H9 (cell line): ENCODE measurements around the gene EVX2. TPM values are rescaled to one million over a fixed set of nuclear protein-coding genes. Genes with fewer than 3 reads are reported as not detected.

Source experiments
- DNase-seq: peaks from one replicate; pipeline ENCODE4 v3.0.0-alpha.2; 2017
- H2AFZ ChIP-seq: one replicate; pipeline ENCODE4 v1.6.1; 2013; ENCODE audit warnings: mild to moderate bottlenecking, low read length, control low read depth, moderate library complexity
- H2AK5ac ChIP-seq: 2 replicates; pipeline ENCODE4 v1.6.1; 2013; ENCODE audit warnings: low read length, control low read depth, mixed read lengths; ENCODE audit not compliant: insufficient read length
- H2BK120ac ChIP-seq: one replicate; pipeline ENCODE4 v1.6.1; 2013; ENCODE audit warnings: low read depth, mild to moderate bottlenecking, low read length, control low read depth, inconsistent platforms; ENCODE audit not compliant: poor library complexity, severe bottlenecking
- H2BK12ac ChIP-seq: 2 replicates; pipeline ENCODE4 v1.6.1; 2013; ENCODE audit warnings: low read length, control low read depth, mixed read lengths, low read depth; ENCODE audit not compliant: insufficient read length
- H2BK15ac ChIP-seq: 2 replicates; pipeline ENCODE4 v1.6.1; 2013; ENCODE audit warnings: low read depth, low read length, control low read depth
- H2BK20ac ChIP-seq: one replicate; pipeline ENCODE4 v1.6.1; 2013; ENCODE audit warnings: low read depth, mild to moderate bottlenecking, low read length, control low read depth, inconsistent platforms; ENCODE audit not compliant: poor library complexity, severe bottlenecking
- H2BK5ac ChIP-seq: 2 replicates; pipeline ENCODE4 v1.6.1; 2013; ENCODE audit warnings: low read length, control low read depth, mixed read lengths; ENCODE audit not compliant: insufficient read length
- H3K14ac ChIP-seq: 2 replicates; pipeline ENCODE4 v1.6.1; 2013; ENCODE audit warnings: low read length, control low read depth; ENCODE audit not compliant: insufficient read depth
- H3K18ac ChIP-seq: 2 replicates; pipeline ENCODE4 v1.6.1; 2013; ENCODE audit warnings: low read depth, mild to moderate bottlenecking, mixed read lengths, low read length, control low read depth; ENCODE audit not compliant: insufficient read length
- H3K23ac ChIP-seq: 2 replicates; pipeline ENCODE4 v1.6.1; 2013; ENCODE audit warnings: low read length, control low read depth, mixed read lengths, low read depth; ENCODE audit not compliant: insufficient read length
- H3K23me2 ChIP-seq: 2 replicates; pipeline ENCODE4 v1.6.1; 2013; ENCODE audit warnings: low read depth, mild to moderate bottlenecking, mixed read lengths, low read length, control low read depth; ENCODE audit not compliant: insufficient read length, poor library complexity, severe bottlenecking
- H3K27ac ChIP-seq: 2 replicates; pipeline ENCODE4 v1.5.1; 2013; ENCODE audit warnings: low read length, control low read depth, mixed read lengths, low read depth; ENCODE audit not compliant: insufficient read length
- H3K27me3 ChIP-seq: 2 replicates; pipeline ENCODE4 v1.6.1; 2013; ENCODE audit warnings: low read length, control low read depth, inconsistent platforms; ENCODE audit not compliant: insufficient read depth
- H3K4ac ChIP-seq: 2 replicates; pipeline ENCODE4 v1.6.1; 2013; ENCODE audit warnings: low read depth, mild to moderate bottlenecking, control low read depth, inconsistent platforms, low read length, moderate library complexity
- H3K4me1 ChIP-seq: 2 replicates; pipeline ENCODE4 v1.6.1; 2013; ENCODE audit warnings: low read length, control low read depth, inconsistent platforms; ENCODE audit not compliant: insufficient read depth
- H3K4me2 ChIP-seq: 2 replicates; pipeline ENCODE4 v1.6.1; 2013; ENCODE audit warnings: low read length, control low read depth, mixed read lengths; ENCODE audit not compliant: insufficient read length, insufficient read depth
- H3K56ac ChIP-seq: 2 replicates; pipeline ENCODE4 v1.6.1; 2013; ENCODE audit warnings: low read depth, mild to moderate bottlenecking, mixed read lengths, low read length, control low read depth; ENCODE audit not compliant: insufficient read length
- H3K79me1 ChIP-seq: 2 replicates; pipeline ENCODE4 v1.6.1; 2013; ENCODE audit warnings: low read depth, mild to moderate bottlenecking, moderate library complexity, low read length, control low read depth, inconsistent platforms; ENCODE audit not compliant: insufficient read depth, poor library complexity, severe bottlenecking
- H3K79me2 ChIP-seq: 2 replicates; pipeline ENCODE4 v1.6.1; 2013; ENCODE audit warnings: low read length, control low read depth, inconsistent platforms; ENCODE audit not compliant: insufficient read depth
- H3K9ac ChIP-seq: 2 replicates; pipeline ENCODE4 v1.6.1; 2013; ENCODE audit warnings: low read length, control low read depth, mixed read lengths; ENCODE audit not compliant: insufficient read length; ENCODE audit errors: extremely low read depth
- H3K9me3 ChIP-seq: one replicate; pipeline ENCODE4 v1.6.1; 2013; ENCODE audit warnings: low read depth, low read length, inconsistent platforms; ENCODE audit not compliant: control insufficient read depth
- H3T11ph ChIP-seq: one replicate; pipeline ENCODE4 v1.6.1; 2013; ENCODE audit warnings: mild to moderate bottlenecking, low read length, control low read depth, inconsistent platforms
- H4K20me1 ChIP-seq: one replicate; pipeline ENCODE4 v1.6.1; 2013; ENCODE audit not compliant: control insufficient read depth, insufficient read length, insufficient read depth
- H4K5ac ChIP-seq: 2 replicates; pipeline ENCODE4 v1.6.1; 2013; ENCODE audit warnings: low read depth, mild to moderate bottlenecking, mixed read lengths, low read length, control low read depth; ENCODE audit not compliant: insufficient read length
- H4K8ac ChIP-seq: replicated peaks from 2 replicates; pipeline ENCODE4 v1.6.1; 2013; ENCODE audit warnings: low read length, control low read depth, mixed read lengths, low read depth; ENCODE audit not compliant: insufficient read length
- H4K91ac ChIP-seq: 2 replicates; pipeline ENCODE4 v1.6.1; 2013; ENCODE audit warnings: low read depth, mild to moderate bottlenecking, moderate library complexity, mixed read lengths, low read length, control low read depth; ENCODE audit not compliant: insufficient read length
- H3K27ac Mint-ChIP-seq, 3 experiments: 2 replicates in 2 of 3; 3 replicates in 1 of 3; pipeline ENCODE4 v1.8.0; 2020 to 2021; ENCODE audit warnings: mixed read lengths in 3 of 3, mild to moderate bottlenecking in 1 of 3, moderate library complexity in 1 of 3
- H3K27me3 Mint-ChIP-seq: 2 replicates; pipeline ENCODE4 v1.8.0; 2021; ENCODE audit warnings: low read depth, mild to moderate bottlenecking, moderate library complexity, mixed read lengths
- H3K36me3 Mint-ChIP-seq, 3 experiments: 2 replicates in 2 of 3; 3 replicates in 1 of 3; pipeline ENCODE4 v1.8.0; 2020 to 2021; ENCODE audit warnings: low read depth in 3 of 3, mixed read lengths in 3 of 3; ENCODE audit not compliant: insufficient read depth in 1 of 3
- H3K4me1 Mint-ChIP-seq, 2 experiments: 2 replicates each; pipeline ENCODE4 v1.8.0; 2020; ENCODE audit warnings: mixed read lengths in 2 of 2
- H3K4me3 Mint-ChIP-seq, 2 experiments: 2 replicates in 1 of 2; 3 replicates in 1 of 2; pipeline ENCODE4 v1.8.0; 2020 to 2021; ENCODE audit warnings: mild to moderate bottlenecking in 2 of 2, mixed read lengths in 2 of 2, moderate library complexity in 1 of 2
- H3K9me3 Mint-ChIP-seq, 2 experiments: 2 replicates in 1 of 2; 3 replicates in 1 of 2; pipeline ENCODE4 v1.8.0; 2020; ENCODE audit warnings: mild to moderate bottlenecking in 2 of 2, mixed read lengths in 2 of 2, moderate library complexity in 1 of 2
- WGBS: extraction: QIAGEN DNeasy Blood & Tissue Kit; methylation state at CpG from one replicate; pipeline ENCODE4 v1.1.7; 2013; ENCODE audit warnings: missing lambda C conversion rate, low lambda C conversion rate, mixed read lengths; ENCODE audit not compliant: insufficient read length; ENCODE audit errors: extremely low coverage; 5-methylcytosine and 5-hydroxymethylcytosine counted together
- total RNA-seq: library from RNA; stranded (reverse); gene quantifications from 2 replicates; pipeline ENCODE4 v1.2.1, GENCODE V29; 2021
- TF ChIP-seq, protein P1 (sequence below): fragments of 200-600 bp; sonication (generic); conservative IDR thresholded peaks from 3 replicates; pipeline ENCODE4 v1.8.0; 2021; ENCODE audit warnings: antibody characterized with exemption, mild to moderate bottlenecking

The EVX2 gene
- total RNA-seq, 1 experiment from 2014 or later, result not detected

DNA sequence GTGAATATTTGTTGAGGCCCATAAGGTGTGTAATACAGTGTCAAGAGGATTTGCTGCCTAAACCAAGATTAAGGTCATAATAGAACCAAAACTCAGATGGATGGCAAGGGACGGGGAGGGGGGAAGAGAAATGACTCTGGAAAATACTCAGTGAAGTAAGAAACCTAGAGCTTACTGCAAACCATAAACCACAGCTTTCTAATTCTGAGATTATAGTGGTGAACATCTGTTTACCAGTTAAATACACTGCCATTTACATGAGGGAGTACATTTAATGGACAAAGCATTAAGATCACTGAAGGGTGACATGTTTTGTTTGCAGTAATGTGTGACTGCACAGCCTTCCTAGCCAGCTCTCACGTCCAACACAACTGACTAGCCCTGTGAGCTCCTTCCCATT, 19.8 kb downstream of the EVX2 start:
- no peaks in the 10 kb centered on the region for H3K4me1 ChIP-seq

More for the DNA sequence above, 19.8 kb downstream of the EVX2 start:
- Histone ChIP-seq H3K18ac (no peak overlapping the region), H4K20me1 (no peaks in the 10 kb centered on the region), H3K14ac (no peak overlapping the region), H2BK12ac (no peak overlapping the region), H3K79me2 (no peaks in the 10 kb centered on the region), H4K8ac (no peak overlapping the region), H3T11ph (no peak overlapping the region), H3K79me1 (no peaks in the 10 kb centered on the region), H4K91ac (no peak overlapping the region), H2AK5ac (no peak overlapping the region), H3K9ac (no peak overlapping the region), H2BK5ac (no peak overlapping the region), H3K4ac (no peak overlapping the region), H4K5ac (no peak overlapping the region), H3K27me3 (peaks cover 30% of the 10 kb centered on the region; the same call in 1 of the 2 replicates), H3K27ac (no peak overlapping the region), H3K23ac (no peak overlapping the region), H2BK15ac (no peak overlapping the region), H3K56ac (no peak overlapping the region), H3K4me2 (no peak overlapping the region), H2BK120ac (no peak overlapping the region), H3K9me3 (no peaks in the 10 kb centered on the region), H2BK20ac (no peak overlapping the region), H3K23me2 (peaks cover 3% of the 10 kb centered on the region), H2AFZ (no peak overlapping the region)
- DNase-seq, result no peak
- Mint-ChIP-seq H3K27me3 (peaks cover 96% of the 10 kb centered on the region), H3K27ac (no peak overlapping the region), H3K36me3 (no peaks in the 10 kb centered on the region), H3K9me3 (no peaks in the 10 kb centered on the region; a peak in 2 of 5 replicates), H3K4me1 (peaks cover 8 to 19% of the 10 kb centered on the region in 2 experiments; a peak in 3 of 4 replicates), H3K4me3 (no peak overlapping the region)
- TF ChIP-seq, protein P1, sequence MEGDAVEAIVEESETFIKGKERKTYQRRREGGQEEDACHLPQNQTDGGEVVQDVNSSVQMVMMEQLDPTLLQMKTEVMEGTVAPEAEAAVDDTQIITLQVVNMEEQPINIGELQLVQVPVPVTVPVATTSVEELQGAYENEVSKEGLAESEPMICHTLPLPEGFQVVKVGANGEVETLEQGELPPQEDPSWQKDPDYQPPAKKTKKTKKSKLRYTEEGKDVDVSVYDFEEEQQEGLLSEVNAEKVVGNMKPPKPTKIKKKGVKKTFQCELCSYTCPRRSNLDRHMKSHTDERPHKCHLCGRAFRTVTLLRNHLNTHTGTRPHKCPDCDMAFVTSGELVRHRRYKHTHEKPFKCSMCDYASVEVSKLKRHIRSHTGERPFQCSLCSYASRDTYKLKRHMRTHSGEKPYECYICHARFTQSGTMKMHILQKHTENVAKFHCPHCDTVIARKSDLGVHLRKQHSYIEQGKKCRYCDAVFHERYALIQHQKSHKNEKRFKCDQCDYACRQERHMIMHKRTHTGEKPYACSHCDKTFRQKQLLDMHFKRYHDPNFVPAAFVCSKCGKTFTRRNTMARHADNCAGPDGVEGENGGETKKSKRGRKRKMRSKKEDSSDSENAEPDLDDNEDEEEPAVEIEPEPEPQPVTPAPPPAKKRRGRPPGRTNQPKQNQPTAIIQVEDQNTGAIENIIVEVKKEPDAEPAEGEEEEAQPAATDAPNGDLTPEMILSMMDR, result no peak
- no CpG with 5 or more reads among the region's 2 CpGs for WGBS
